AG08395 (cell line): ENCODE data around the gene PUM1.

Source experiments
- DNase-seq: peaks from one replicate; pipeline ENCODE4 v3.0.0; 2012; ENCODE audit warnings: mixed read lengths, low spot score

PUM1 gene

GRCh38 chr1:30890502-30891226 is 174.9 kb downstream of the PUM1 start:
- DNase-seq = no peak

- DNase-seq = no peak
Observed at GRCh38 chr1:30889511-30889910, 176.0 kb downstream of the PUM1 start.

- no peak for DNase-seq
Observed at GRCh38 chr1:30888975-30889374, 176.5 kb downstream of the PUM1 start.

- DNase-seq = peak; percentile 92
Observed at GRCh38 chr1:30888391-30888790, 177.1 kb downstream of the PUM1 start.

GRCh38 chr1:30887485-30888315 is 177.8 kb downstream of the PUM1 start:
- DNase-seq = peak; percentile 76

- DNase-seq = no peak
Observed at GRCh38 chr1:30886710-30887428, 178.6 kb downstream of the PUM1 start.

GRCh38 chr1:30885570-30886522 is 179.7 kb downstream of the PUM1 start:
- DNase-seq = no peak

GRCh38 chr1:30884723-30885122 is 180.8 kb downstream of the PUM1 start:
- DNase-seq = no peak

- no peak for DNase-seq
Observed at GRCh38 chr1:30883389-30884172, 181.9 kb downstream of the PUM1 start.

GRCh38 chr1:30882678-30883388 is 182.7 kb downstream of the PUM1 start:
- no peak for DNase-seq
